T follicular helper cell (primary cell): ENCODE measurements around the gene FBRS.

ENCODE experiments used
- DNase-seq: peaks from one replicate; pipeline ENCODE4 v3.0.0-alpha.2; 2020; ENCODE audit warnings: low read depth

FBRS gene

DNA sequence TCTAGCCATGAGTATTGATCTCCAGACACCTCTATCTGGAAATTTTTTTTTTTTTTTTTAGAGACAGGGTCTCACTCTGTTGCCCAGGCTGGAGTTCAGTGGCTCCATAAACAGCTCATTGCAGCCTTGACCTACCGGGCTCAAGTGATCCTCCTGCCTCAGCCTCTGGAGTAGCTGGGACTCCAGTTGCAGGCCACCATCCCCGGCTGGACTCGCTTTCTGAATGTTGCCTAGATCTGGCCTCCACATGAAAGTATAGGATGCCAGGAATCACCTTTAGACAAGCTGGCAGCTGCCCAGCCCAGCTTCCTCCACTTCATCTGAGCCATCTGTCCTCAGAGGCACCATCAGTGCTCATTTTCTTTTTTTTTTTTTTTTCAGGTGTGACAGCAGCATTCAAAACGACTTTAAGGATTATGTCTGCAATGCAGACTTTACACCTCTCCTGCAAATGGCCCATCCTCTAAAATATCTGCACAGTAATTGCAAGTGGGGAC is 13.8 kb upstream of the FBRS start:
- no peak for DNase-seq

DNA sequence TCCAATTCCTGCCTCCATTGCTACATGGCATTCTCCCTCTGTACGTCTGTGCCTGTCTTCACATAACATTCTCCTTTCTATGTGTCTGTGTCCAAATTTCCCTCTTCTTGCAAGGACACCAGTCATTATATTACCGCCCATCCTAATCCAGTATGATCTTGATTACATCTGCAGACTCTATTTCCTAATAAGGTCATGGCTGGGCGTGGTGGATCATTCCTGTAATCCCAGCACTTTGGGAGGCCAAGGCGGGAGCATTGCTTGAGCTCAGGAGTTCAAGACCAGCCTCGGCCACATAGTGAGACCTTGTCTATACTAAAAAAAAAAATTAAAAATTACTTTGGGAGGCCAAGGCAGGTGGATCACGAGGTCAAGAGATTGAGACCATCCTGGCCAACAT is 12.5 kb upstream of the FBRS start:
- DNase-seq, result no peak

DNA sequence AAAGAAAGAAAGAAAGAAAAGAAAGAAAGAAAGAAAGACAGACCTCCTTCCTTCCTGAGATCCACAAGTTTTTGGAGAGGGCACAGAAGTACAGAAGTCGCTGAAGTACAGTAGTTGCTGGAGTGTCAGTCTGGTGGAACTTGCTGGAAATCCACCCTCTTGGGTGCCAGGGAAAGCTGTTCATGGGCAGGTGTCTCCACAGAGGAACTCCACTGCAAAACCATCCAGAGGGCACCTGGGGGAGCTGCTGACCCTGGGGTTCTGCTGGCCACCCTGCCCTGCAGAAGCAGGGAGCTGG is 11.0 kb upstream of the FBRS start:
- no peak for DNase-seq

DNA sequence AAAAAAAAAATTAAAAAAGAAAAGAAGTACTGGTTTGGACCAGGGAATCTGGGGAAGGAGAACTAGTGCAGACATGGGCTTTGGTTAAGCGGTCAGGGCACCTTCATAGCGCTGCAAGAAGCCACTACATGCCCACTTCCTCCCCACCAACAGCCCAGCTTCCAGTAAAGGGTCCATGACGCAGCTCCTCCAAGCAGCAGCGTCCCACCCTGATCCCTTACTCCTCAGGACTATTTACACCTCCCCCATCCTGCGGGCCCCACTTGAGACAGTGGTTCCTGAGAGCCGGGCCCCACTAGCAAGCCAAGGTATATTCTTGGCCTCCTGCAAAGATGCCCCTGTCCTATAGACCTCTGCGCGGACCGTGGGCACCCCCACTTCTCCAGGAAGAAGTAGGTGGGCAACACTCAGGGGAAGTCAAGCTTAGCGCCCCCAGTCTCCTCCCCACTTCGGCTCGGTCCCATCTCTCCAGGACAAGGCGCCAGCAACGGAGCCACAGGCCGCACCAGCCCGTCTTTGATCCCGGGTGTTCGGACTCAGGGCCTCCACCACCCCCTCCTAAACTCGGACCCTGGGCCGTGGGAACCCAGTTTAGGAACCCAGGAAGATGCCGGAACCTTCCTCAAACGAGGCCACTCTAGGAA is 8.4 kb upstream of the FBRS start:
- no peak for DNase-seq

DNA sequence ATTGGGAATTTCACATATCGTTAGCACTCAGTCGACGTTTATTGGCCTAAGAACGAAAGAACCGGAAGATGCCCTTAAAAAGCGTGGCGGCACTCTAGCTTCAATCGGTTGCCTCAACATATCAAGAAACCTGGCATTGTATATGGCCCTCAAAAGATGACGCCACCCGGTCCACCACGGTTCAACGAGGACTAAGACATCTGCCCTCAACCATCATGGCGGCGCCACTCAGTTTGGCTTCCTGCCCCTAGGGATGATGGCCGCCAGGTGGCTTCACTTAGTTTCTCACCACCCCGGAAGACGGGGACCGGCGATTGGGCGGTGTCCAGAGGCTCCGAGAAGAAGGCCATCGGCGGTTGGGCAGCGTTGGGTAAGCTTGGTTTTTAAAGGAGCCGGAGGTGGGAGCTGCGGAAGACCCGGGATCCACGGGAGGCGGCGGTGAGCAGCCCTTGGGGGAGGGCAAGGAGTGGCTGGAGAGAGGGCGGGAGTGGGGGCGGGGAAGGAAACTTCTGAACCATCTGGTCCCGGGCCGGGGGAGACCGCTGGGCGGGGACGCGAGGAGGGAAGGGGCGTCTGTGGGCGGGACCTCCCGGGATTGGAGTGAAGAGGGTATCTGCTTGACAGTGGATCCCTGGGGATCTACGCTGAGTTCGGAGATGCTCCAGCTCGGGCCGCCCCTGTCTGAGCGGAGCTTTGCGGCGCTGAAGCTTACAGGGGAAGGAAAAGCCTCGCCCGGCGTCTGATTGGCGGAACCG is 7.7 kb upstream of the FBRS start, which contains the start of gene PRR14:
TSS of gene PRR14 (plus strand) at position 592 of the 755 bp plus-strand sequence. CDS start 686 bp downstream, outside the sequence.
- DNase-seq, result peak; percentile 97

DNA sequence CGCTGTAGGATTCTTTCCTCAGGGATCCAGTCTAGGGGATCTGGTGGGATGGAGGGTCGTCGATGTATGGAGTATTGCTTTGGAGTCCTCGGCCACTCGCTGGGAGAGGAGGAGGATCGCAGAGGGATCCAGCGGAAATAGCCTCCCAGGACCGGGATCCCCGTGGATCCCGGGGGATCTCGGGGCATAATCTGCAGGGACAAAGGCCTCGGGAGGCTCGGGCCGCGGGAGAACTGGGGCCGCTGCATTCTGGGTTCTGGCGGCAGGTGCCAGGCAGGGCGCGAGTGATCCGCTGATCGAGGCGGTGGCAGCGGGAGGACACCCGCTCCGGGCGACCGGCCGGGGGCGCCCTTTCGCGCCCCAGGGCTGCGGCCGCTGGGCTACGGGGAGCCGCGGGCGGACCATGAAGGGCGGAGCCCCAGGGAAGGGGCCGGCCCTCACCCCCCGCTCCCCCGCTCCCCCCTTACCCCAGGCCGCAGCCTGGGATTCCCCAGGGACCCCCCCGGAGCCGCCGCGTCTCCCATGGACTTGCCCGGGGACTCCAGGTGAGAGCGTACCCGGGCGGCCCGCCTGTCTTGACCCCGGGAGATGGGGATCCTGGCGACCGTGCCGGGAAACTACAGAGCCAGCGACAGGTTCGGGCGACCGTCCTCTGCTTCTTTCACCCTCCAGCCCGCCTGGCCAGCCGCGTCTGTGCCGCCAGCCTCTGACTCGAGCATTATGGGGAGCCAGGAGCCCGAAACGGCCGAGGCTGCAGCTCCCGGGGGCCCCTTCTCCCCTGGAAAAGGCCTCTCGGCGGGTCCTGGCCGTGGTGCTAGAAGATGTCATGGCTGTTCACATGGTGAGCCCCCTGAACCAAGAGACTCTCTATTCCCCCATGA is 6.9 kb upstream of the FBRS start:
- peak; percentile 61 for DNase-seq

DNA sequence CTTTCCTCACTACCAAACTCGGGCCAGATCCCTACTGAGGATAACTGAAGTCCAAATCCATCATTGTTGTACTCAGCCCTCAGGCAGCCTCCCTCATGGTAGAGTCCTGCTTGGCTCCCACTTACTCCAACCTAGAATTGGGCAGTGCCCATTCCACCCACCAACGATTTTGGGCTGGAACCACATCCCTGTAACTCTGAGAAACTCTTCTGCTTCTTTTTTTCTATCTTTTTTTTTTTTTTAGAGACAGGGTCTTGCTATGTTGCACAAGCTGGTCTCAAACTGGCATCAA is 6.3 kb upstream of the FBRS start:
- DNase-seq, result no peak

DNA sequence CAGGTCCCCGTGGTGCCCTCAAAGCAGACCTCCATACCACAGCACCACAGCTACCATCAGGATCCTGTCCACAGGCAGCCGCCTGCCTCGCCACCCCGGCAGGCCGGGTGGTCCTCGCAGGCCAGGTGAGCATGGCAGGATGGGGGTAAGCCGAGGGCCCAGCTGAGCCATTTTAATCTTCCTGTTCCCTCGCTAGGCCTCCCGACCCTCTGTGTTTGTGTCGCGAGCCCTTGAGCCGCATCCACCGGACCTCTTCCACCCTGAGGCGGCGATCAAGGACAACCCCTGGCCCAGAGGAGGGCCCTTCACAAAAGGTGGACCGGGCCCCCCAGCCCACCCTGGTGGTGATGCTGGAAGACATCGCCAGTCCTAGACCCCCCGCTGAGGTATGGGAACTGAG is 5.5 kb upstream of the FBRS start:
- DNase-seq, result no peak

DNA sequence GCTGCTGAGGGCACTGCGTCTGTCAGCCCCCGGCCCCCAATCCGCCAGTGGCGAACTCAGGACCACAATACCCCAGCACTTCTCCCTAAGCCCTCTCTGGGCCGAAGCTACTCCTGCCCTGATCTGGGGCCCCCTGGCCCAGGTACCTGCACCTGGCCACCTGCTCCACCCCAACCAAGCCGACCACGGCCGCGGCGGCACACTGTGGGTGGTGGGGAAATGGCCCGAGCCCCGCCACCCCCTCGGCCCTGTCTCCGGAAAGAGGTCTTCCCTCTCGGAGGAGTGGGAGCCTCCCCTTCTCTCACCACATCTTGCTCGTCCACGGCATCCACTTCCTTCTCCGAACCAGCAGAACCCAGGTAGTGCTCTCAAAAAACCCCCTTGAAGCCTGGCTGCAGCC is 3.4 kb upstream of the FBRS start:
- DNase-seq, result no peak

DNA sequence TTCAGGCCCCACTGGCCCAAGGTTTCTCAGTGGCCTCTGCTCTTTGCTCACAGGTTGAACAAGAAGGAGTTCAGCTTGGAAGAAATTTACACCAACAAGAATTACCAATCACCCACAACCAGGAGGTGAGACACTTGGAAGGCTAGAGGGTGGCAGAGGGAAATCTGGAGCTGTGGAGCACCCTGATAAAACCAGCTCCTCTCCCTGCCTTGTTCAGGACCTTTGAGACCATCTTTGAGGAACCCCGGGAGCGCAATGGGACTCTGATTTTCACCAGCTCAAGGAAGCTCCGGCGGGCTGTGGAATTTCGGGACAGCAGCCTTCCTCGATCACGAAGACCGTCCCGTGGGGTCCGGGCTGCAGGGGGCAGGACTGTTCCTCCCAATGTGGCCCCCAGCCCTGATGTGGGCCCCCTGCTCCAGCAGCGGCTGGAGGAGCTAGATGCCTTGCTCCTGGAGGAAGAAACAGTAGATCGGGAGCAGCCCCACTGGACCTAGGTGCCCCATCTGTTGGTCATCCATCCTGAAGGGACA is 2.4 kb upstream of the FBRS start:
- no peak for DNase-seq

DNA sequence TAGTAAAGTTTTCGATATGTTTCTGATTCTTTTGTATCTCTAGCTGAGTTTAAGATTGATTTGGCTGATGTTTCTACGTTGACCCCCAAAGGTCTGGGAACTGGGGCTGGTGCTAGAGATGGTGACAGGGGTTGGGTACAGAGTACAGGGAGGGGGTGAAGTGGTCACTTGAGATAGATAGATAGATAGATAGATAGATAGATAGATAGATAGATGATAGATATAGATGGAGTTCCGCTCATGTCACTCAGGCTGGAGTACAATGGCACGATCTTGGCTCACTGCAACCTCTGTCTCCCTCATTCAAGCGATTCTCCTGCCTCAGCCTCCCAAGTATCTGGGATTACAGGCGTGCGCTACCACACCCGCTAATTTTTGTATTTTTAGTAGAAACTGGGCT is 1.8 kb upstream of the FBRS start:
- no peak for DNase-seq

DNA sequence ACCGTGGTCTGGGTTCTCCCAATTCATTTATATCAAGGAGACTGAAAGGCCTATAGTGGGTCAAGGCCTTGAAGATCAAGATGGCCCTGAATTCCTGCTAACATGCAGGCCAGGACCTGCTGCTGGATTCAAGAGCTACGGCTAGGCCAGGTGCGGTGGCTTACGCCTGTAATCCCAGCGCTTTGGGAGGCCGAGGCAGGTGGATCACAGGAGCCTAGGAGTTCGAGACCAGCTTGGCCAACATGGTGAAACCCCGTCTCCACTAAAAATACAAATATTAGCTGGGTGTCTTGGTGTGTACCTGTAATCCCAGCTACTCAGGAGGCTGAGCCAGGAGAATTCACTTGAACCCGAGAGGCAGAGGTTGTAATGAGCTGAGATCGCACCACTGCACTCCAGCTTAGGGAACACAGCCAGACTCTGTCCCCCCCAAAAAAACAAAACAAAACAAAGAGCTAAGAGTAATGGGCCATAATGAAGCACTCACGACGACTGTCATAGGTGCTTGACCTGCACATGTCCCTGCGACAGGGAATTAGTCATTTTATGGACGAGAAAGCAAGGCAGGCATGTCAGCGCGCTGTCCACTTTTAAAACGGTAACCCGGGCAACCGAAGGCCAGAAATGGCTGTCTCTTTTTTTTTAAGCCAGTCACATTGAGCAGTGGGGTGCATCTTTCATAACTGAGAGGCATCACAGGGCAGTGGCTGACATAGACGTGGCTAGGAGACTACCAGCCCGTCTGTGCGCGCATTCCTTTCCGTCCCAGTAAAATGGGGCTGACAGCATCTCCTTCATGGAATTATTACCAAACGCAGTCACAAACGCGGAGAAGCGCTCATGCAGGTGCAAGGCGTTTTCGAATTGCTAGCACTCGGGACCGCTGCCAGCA is 1.0 kb upstream of the FBRS start:
- no peak for DNase-seq

DNA sequence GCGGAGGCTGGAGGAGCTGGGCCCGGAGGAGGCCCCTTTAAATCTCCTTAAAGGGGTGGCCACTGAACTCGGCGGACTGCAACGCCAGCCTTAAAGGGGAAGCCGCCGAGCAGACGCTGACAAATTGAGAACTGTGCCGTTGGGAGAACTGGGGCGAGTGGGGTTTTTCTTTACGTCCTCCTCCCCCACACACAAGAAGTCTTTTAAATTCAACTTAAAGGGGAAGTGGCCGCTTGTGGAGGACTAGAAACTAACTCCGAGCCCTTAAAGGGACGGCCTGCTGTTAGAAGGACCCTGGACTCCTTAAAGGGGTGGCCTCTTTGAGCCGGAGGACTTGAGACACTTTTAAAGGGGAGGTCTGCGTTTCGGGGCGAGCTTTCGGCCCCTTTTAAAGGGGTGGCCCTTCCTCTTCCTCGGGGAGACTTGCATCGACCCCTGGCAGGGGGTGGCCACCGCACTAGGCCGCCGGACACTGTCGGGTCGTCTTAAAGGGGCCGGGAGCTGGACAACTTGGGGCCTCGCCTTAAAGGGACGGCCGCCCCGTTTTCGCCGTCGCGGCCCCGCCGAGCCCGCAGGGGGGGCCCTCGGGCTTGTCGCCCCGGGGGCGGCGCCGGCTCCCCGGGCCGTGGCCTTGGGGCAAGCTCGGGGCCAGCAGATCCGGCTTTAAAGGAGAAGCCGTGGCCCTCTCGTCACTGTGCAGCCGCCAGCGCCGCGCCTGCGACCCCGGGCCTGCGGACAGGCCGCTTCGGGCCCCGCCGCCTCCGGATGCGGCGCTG is 688 bp downstream of the FBRS start:
- peak; percentile 95 for DNase-seq

DNA sequence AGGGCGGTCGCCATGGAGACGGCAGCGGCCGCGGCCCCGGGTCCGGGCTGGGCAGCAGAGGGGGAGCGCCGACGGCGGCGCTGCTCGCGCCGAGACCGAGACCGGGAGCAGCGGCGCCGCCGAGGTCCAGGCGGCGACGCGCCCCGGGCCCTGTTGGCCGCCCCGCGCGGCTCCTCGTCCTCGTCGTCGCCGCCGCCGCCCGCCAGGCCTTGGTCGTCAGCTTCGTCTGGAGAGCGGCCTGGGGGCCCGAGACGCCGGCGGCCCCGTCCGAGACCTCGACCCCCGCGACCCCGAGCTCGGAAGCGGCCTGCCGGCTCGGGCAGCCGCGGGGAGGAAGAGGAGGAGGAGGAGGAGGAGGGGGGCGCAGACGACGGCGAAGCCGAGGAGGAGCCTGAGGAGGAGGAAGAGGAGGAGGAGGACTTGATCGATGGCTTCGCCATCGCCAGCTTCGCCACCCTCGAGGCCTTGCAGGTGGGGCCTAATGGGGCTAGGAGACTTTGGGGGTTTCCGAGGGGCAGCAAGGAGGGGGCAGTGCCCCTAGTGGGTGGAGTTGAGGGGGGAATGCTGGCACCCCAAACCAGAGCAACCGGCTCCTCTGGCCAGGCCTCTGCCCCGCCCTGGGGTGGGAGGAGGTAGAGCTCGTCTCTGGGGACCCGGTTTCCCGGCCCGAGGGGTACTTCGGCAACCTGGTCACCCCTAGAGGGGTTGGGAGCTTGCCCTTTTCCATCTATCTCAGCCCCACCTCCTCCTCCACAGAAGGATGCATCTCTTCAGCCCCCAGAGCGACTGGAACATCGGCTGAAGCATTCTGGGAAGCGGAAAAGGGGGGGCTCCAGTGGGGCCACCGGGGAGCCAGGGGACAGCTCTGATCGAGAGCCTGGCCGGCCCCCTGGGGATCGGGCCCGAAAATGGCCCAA is 1.5 kb downstream of the FBRS start:
- peak; percentile 30 for DNase-seq

DNA sequence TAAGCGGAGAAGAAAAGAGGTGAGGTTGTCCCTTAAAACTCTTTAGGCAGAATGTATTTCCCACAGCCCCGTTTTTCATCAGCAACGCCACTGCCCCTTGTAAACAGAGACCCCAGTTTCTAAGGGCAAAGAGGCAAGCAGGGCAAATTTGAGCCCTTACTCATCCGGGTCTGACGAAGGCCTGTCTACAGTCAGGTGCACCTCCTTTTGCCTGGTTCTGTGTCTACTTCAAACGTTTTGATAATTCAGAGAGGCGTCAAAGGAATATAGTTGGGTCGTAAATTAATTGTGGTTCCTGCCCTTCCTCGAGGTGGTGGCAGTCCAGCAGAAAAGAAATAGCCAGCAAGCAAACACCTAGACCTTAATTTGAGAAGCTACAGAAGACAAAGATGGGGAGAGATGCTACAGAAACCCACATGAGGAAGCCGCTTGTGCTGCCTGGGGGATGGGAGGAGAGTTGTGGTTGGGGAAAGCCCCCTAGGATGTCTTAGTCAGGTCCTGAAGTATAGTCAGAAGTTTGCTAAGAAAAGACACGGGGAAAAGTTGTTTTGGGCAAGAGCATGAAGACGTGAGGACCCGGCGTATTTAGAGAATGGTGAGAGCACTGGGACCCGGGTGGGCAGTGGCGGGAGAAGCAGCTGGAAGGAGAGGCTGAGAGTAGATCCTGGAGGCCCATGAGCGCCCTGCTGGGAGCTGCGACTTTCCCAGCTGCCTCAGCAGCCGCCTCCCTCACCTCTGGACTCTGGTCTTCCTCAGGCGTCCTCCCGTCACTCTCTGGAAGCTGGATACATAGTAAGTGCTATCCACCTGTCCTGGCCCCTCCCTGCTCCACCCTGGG is 2.4 kb downstream of the FBRS start:
- DNase-seq, result peak; percentile 77

DNA sequence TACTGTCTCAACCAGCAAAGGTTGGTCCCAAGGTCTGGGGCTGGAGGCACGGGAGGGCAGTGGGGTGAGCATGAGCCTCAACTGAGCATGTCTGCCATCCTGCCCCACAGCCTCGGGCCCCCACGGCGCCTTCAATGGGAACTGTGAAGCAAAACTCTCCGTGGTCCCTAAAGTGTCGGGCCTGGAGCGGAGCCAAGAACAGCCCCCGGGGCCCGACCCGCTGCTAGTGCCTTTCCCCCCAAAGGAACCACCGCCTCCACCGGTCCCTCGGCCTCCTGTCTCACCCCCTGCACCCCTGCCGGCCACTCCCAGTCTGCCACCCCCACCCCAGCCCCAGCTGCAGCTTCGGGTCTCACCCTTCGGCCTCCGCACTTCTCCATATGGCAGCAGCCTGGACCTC is 4.2 kb downstream of the FBRS start:
- no peak for DNase-seq

DNA sequence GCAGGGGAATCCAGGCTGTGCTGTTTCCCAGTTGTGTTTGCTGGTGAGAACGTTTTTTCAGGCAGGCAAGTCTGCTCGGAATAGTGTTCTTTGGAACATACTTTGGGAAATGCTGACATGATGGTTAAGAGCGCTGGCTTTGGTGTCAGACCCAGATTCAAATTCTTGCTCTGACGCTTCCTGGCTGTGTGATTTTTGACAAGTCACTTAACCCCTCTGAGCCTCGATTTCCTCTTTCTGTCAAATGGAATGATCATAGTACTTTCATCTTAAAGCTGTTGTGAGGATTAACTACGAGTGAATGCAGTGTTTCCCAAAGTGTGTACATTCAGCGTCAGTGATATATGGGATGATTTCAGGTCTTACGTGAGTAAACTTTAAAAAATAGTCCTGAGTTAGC is 4.8 kb downstream of the FBRS start:
- DNase-seq, result no peak

DNA sequence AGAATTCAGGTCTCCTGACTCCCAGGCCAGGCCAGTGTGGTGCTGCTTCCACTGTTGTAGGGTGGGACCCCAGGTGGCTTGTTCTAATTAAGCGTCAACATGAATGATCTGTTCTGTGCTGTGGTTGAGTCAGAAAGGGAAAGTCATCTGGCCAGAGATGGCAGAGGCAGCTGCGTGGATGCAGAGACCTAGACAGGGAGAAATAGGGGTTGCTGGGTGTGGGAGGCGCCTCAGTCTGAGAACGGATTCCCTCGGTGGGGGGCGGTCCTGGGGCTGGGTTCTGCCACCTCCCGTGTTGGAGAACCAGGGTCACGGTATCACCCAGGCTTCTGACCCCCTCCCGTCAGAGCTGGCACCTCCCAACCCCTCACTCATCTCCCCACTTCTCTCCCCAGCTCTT is 5.6 kb downstream of the FBRS start:
- DNase-seq, result no peak

DNA sequence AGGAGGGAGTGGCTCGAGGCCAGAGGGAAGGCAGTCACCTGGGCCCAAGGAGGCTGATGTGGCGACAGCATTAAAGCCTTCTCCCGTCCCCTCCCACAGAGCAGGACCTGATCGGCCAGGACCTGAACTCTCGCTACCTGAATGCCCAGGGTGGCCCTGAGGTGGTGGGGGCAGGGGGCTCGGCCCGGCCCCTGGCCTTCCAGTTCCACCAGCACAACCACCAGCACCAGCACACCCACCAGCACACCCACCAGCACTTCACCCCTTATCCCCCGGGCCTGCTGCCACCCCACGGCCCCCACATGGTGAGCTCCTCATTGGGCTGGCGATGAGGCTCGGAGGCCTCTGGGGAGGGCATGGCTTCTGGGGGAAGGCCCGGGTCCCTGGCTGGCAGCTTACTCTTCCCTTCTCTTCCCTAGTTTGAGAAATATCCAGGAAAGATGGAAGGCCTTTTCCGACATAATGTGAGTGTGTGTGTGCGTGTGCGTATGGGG is 6.4 kb downstream of the FBRS start:
- DNase-seq, result no peak
